Measurements from ENCODE around the gene GK2.

The GK2 gene

GRCh38 chr4:79364061-79364460, 44.0 kb downstream of the GK2 start:
- H3K36me3 ChIP-seq, result no peaks in the 10 kb centered on the region
- no peak for DNase-seq
- no peak for TF ChIP-seq CTCF (IDR thresholded peaks at IDR 0.05)
- H3K4me1 ChIP-seq, result no peaks in the 10 kb centered on the region
- no peaks in the 10 kb centered on the region for H3K27me3 ChIP-seq
- H3K9me3 ChIP-seq, result no peaks in the 10 kb centered on the region
- no peak overlapping the region for H3K27ac ChIP-seq
- no peak overlapping the region for H3K4me3 ChIP-seq
- intact Hi-C loops (cut with DNase I; ENCODE audit: low total_unique reads), result no loop called here

- Histone ChIP-seq H3K9me3 (no peaks in the 10 kb centered on the region), H3K27me3 (no peaks in the 10 kb centered on the region), H3K27ac (no peak overlapping the region), H3K36me3 (no peaks in the 10 kb centered on the region), H3K4me3 (no peak overlapping the region), H3K4me1 (no peaks in the 10 kb centered on the region)
- TF ChIP-seq CTCF (IDR thresholded peaks at IDR 0.05), result no peak
- DNase-seq, result no peak
- intact Hi-C loops (cut with DNase I; ENCODE audit: low total_unique reads), result no loop called here
These were observed 45.4 kb downstream of the GK2 start for GRCh38 chr4:79362626-79363025.

- no peak for TF ChIP-seq CTCF (IDR thresholded peaks at IDR 0.05)
- Histone ChIP-seq H3K4me1 (no peaks in the 10 kb centered on the region), H3K27ac (no peak overlapping the region), H3K36me3 (no peaks in the 10 kb centered on the region), H3K9me3 (no peaks in the 10 kb centered on the region), H3K4me3 (no peak overlapping the region), H3K27me3 (no peaks in the 10 kb centered on the region)
- DNase-seq, result no peak
- intact Hi-C loops (cut with DNase I; ENCODE audit: low total_unique reads), result no loop called here
These were observed 48.0 kb downstream of the GK2 start for GRCh38 chr4:79360006-79360405.

GRCh38 chr4:79358438-79358837, 49.6 kb downstream of the GK2 start:
- intact Hi-C loops (cut with DNase I; ENCODE audit: low total_unique reads), result no loop called here
- TF ChIP-seq CTCF (IDR thresholded peaks at IDR 0.05), result no peak
- no peak overlapping the region for H3K27ac ChIP-seq

GRCh38 chr4:79357365-79357764, 50.7 kb downstream of the GK2 start:
- TF ChIP-seq CTCF (IDR thresholded peaks at IDR 0.05), result no peak
- H3K4me1 ChIP-seq, result no peaks in the 10 kb centered on the region
- no peaks in the 10 kb centered on the region for H3K9me3 ChIP-seq
- intact Hi-C loops (cut with DNase I; ENCODE audit: low total_unique reads), result no loop called here
- no peaks in the 10 kb centered on the region for H3K27me3 ChIP-seq
- H3K36me3 ChIP-seq, result no peaks in the 10 kb centered on the region
- DNase-seq, result no peak
- H3K4me3 ChIP-seq, result no peak overlapping the region
- H3K27ac ChIP-seq, result no peak overlapping the region

More at GRCh38 chr4:79358438-79358837, 49.6 kb downstream of the GK2 start:
- DNase-seq, result no peak
- H3K4me3 ChIP-seq, result no peak overlapping the region
- H3K36me3 ChIP-seq, result no peaks in the 10 kb centered on the region
- no peaks in the 10 kb centered on the region for H3K27me3 ChIP-seq
- H3K9me3 ChIP-seq, result no peaks in the 10 kb centered on the region
- no peaks in the 10 kb centered on the region for H3K4me1 ChIP-seq
